Panc1 (cell line): ENCODE data around the gene CASP14. TPM values are rescaled to one million over a fixed set of nuclear protein-coding genes. Genes with fewer than 3 reads are reported as not detected.
A peak's percentile ranks its signal among the peaks of the same experiment; 100 is the strongest.

ENCODE experiments used
- ATAC-seq: fragments of 200-7000 bp; cut with Tn5 transposase; 2 replicates; pipeline ENCODE4 v1.9.1; 2020; ENCODE audit warnings: mild to moderate bottlenecking, moderate library complexity
- Bru-seq: library from RNA; stranded (reverse); fragments of 400-500 nt; gene quantifications from one replicate; lab custom pipeline; 2021; lab: Mats Ljungman, UMichigan
- BruChase-seq, 2 experiments: library from RNA; stranded (reverse); fragments of 400-500 nt; gene quantifications; one replicate each; lab custom pipeline; 2021; lab: Mats Ljungman, UMichigan
- BruUV-seq: library from RNA; stranded (reverse); fragments of 400-500 nt; replicated peaks from 2 replicates; lab custom pipeline; 2021; lab: Mats Ljungman, UMichigan
- CTCF ChIA-PET: fragments of 300-600 bp; sonication (Branson Sonifier 250); formaldehyde crosslinking; loops from one replicate; lab custom pipeline; 2022; ENCODE audit warnings: antibody characterized with exemption; lab: Charles Lee
- POLR2A ChIA-PET: fragments of 300-600 bp; sonication (Branson Sonifier 250); formaldehyde crosslinking; loops from one replicate; lab custom pipeline; 2022; ENCODE audit warnings: antibody characterized with exemption; lab: Charles Lee
- DNase-seq: peaks from one replicate; pipeline ENCODE4 v3.0.0-alpha.2; 2010; ENCODE audit warnings: low read depth, low spot score
- H3K27ac ChIP-seq: 2 replicates; pipeline ENCODE4 v1.5.1; 2011; ENCODE audit warnings: mild to moderate bottlenecking, low read length, inconsistent platforms
- H3K27me3 ChIP-seq: fragments of 200-500 bp; sonication (Bioruptor generic); 2 replicates; pipeline ENCODE4 v1.6.0; 2014; ENCODE audit warnings: low read length, inconsistent platforms; ENCODE audit not compliant: control insufficient read depth, insufficient read depth
- H3K36me3 ChIP-seq: fragments of 200-500 bp; sonication (Bioruptor generic); 2 replicates; pipeline ENCODE4 v1.5.1; 2014; ENCODE audit warnings: inconsistent platforms, mild to moderate bottlenecking, low read length, moderate library complexity; ENCODE audit not compliant: control insufficient read depth, insufficient read depth
- H3K4me1 ChIP-seq: 2 replicates; pipeline ENCODE4 v1.5.1; 2011; ENCODE audit warnings: inconsistent platforms, mild to moderate bottlenecking, low read length, moderate library complexity; ENCODE audit not compliant: control insufficient read depth, insufficient read depth
- H3K4me3 ChIP-seq, 2 experiments: 2 replicates each; pipeline ENCODE4 v1.5.1; 2011 to 2012; ENCODE audit warnings: low read depth in 2 of 2, low read length in 2 of 2, mild to moderate bottlenecking in 2 of 2, inconsistent platforms in 1 of 2, moderate library complexity in 1 of 2
- H3K9me3 ChIP-seq: fragments of 200-500 bp; sonication (Bioruptor generic); 2 replicates; pipeline ENCODE4 v1.5.1; 2014; ENCODE audit warnings: low read depth, mild to moderate bottlenecking, inconsistent platforms, low read length, moderate library complexity; ENCODE audit not compliant: control insufficient read depth, insufficient read depth
- CTCF ChIP-seq: fragments of 450-650 bp; IDR thresholded peaks from 2 replicates; pipeline ENCODE4 v1.5.1; 2017; ENCODE audit warnings: mild to moderate bottlenecking
- POLR2AphosphoS5 ChIP-seq: IDR thresholded peaks from 2 replicates; pipeline ENCODE4 v1.6.1; 2012; ENCODE audit warnings: mild to moderate bottlenecking, low read depth, low read length, moderate library complexity
- REST ChIP-seq, 2 experiments: IDR thresholded peaks; 2 replicates each; pipeline ENCODE4 v1.6.1; 2011 to 2012; ENCODE audit warnings: low read depth in 2 of 2, control low read depth in 1 of 2, low read length in 1 of 2, mild to moderate bottlenecking in 1 of 2, moderate library complexity in 1 of 2; ENCODE audit not compliant: insufficient read depth in 1 of 2
- SIN3A ChIP-seq: IDR thresholded peaks from 2 replicates; pipeline ENCODE4 v1.6.1; 2012; ENCODE audit warnings: low read depth, mild to moderate bottlenecking, low read length, moderate library complexity, borderline replicate concordance; ENCODE audit not compliant: insufficient read depth
- TCF7L2 ChIP-seq: IDR thresholded peaks from 2 replicates; pipeline ENCODE4 v1.6.1; 2011; ENCODE audit warnings: mild to moderate bottlenecking, low read depth, low read length, inconsistent platforms
- in situ Hi-C: cut with HindIII; loops from 2 replicates; pipeline ENCODE4 v1.10.0; 2016; ENCODE audit warnings: low sequenced_read_pairs, low pct_unique_long_range_greater_than_20kb
- intact Hi-C: fragments of 100-400 bp; cut with micrococcal nuclease; formaldehyde crosslinking; loops from one replicate; pipeline ENCODE4 v1.10.0; 2022; ENCODE audit not compliant: unreplicated experiment
- long read RNA-seq: library from polyadenylated mRNA; unstranded; transcript quantifications from one replicate; pipeline ENCODE4 v2.0.0, GENCODE V29; 2021; ENCODE audit not compliant: unreplicated experiment
- polyA plus RNA-seq: library from polyadenylated mRNA; unstranded; fragments of >200 nt; gene quantifications from one replicate; pipeline ENCODE4 v1.2.1, GENCODE V29; 2012; ENCODE audit warnings: missing spikeins; ENCODE audit not compliant: insufficient read length
- total RNA-seq: library from RNA; stranded (reverse); gene quantifications from one replicate; pipeline ENCODE4 v1.2.1, GENCODE V29; 2021; ENCODE audit not compliant: unreplicated experiment

Gene CASP14
- not detected for total RNA-seq
- polyA plus RNA-seq: 0.11 TPM
- Bru-seq, nascent RNA: percentile 12 among the genes with signal in this experiment
- BruChase-seq, experiment 1, labeled RNA remaining after a 2-hour chase: percentile 8 among the genes with signal in this experiment
- BruChase-seq, experiment 2, labeled RNA remaining after a 6-hour chase: percentile 9 among the genes with signal in this experiment
- long read RNA-seq: 0 reads

GRCh38 chr19:15048885-15049541, at the start of gene CASP14:
Gene CASP14 (plus strand): TSS chr19:15049480. CDS start chr19:15052252, 2,772 bp downstream.
- H3K27ac ChIP-seq: no peak within 1 kb of the TSS
- in situ Hi-C loops: no loop called here
- TF ChIP-seq SIN3A (no peak), POLR2AphosphoS5 (no peak), CTCF (no peak), REST (IDR thresholded peaks at IDR 0.05; ENCODE audit: insufficient read depth in 1 of 2, low read depth in 2 of 2, low read length in 1 of 2) (no peak), TCF7L2 (no peak)
- no peaks in the 10 kb centered on the region for H3K36me3 ChIP-seq
- ATAC-seq: no peak
- no peak for DNase-seq
- POLR2A ChIA-PET: no interaction called here
- BruUV-seq: no TSS peak
- intact Hi-C loops: no loop called here
- H3K4me3 ChIP-seq: no peak within 1 kb of the TSS
- H3K27me3 ChIP-seq: no peaks in the 10 kb centered on the region
- H3K4me1 ChIP-seq: no peaks in the 10 kb centered on the region
- H3K9me3 ChIP-seq: no peaks in the 10 kb centered on the region
- CTCF ChIA-PET: no interaction called here

- ChIA-PET POLR2A (no interaction called here), CTCF (no interaction called here)
- Histone ChIP-seq H3K4me1 (no peaks in the 10 kb centered on the region), H3K36me3 (no peaks in the 10 kb centered on the region), H3K27me3 (no peaks in the 10 kb centered on the region), H3K9me3 (no peaks in the 10 kb centered on the region), H3K27ac (no peak overlapping the region), H3K4me3 (no peak overlapping the region)
- DNase-seq: no peak
- no peak for TF ChIP-seq REST (IDR thresholded peaks at IDR 0.05; ENCODE audit: insufficient read depth in 1 of 2, low read depth in 2 of 2, low read length in 1 of 2)
- TF ChIP-seq TCF7L2: no peak
- TF ChIP-seq SIN3A: no peak
- TF ChIP-seq CTCF: no peak
- no peak for TF ChIP-seq POLR2AphosphoS5
- no TSS peak for BruUV-seq
- ATAC-seq: no peak
- intact Hi-C loops (no loop called here), in situ Hi-C loops (no loop called here)
These were observed 41.0 kb upstream of the CASP14 start for GRCh38 chr19:15008308-15008707.
